Epithelial cell of esophagus (primary cell): ENCODE data around the gene EXOSC7.

Experiments
- DNase-seq: peaks from one replicate; pipeline ENCODE4 v3.0.0; 2010; ENCODE audit warnings: low read depth
- H3K4me3 ChIP-seq: 2 replicates; pipeline ENCODE4 v1.5.1; 2011; ENCODE audit warnings: mild to moderate bottlenecking, low read length, control low read depth
- CTCF ChIP-seq: IDR thresholded peaks from 2 replicates; pipeline ENCODE4 v1.5.1; 2011; ENCODE audit warnings: low read depth, mild to moderate bottlenecking, low read length, control low read depth, inconsistent platforms; ENCODE audit not compliant: insufficient read depth; ENCODE audit errors: missing control alignments

EXOSC7 gene

GRCh38 chr3:45027441-45027840 is 51.4 kb downstream of the EXOSC7 start:
- H3K4me3 ChIP-seq: no peak overlapping the region
- no peak for DNase-seq
- no peak for TF ChIP-seq CTCF

- H3K4me3 ChIP-seq: no peak overlapping the region
- no peak for TF ChIP-seq CTCF
- DNase-seq: peak; percentile 7
Observed at GRCh38 chr3:45029216-45029615, 53.2 kb downstream of the EXOSC7 start.

- no peak for TF ChIP-seq CTCF
- H3K4me3 ChIP-seq: no peak overlapping the region
- DNase-seq: peak; percentile 74
Observed at GRCh38 chr3:45029661-45030060, 53.6 kb downstream of the EXOSC7 start.

- no peak for TF ChIP-seq CTCF
- no peak for DNase-seq
- no peak overlapping the region for H3K4me3 ChIP-seq
Observed at GRCh38 chr3:45031531-45031930, 55.5 kb downstream of the EXOSC7 start.

GRCh38 chr3:45032113-45032512 is 56.1 kb downstream of the EXOSC7 start:
- no peak for DNase-seq
- no peak overlapping the region for H3K4me3 ChIP-seq
- TF ChIP-seq CTCF: no peak

GRCh38 chr3:45033791-45034190 is 57.7 kb downstream of the EXOSC7 start:
- no peak for DNase-seq
- TF ChIP-seq CTCF: no peak
- no peak overlapping the region for H3K4me3 ChIP-seq

GRCh38 chr3:45034612-45035252 is 58.7 kb downstream of the EXOSC7 start:
- DNase-seq: no peak
- no peak overlapping the region for H3K4me3 ChIP-seq
- no peak for TF ChIP-seq CTCF
